ENCODE results near the gene SLC38A8. TPM values are rescaled to one million over a fixed set of nuclear protein-coding genes. Genes with fewer than 3 reads are reported as not detected.
A peak's percentile ranks its signal among the peaks of the same experiment; 100 is the strongest.

SLC38A8 gene
- total RNA-seq, 4 donors from 2014 or later = not detected

DNA sequence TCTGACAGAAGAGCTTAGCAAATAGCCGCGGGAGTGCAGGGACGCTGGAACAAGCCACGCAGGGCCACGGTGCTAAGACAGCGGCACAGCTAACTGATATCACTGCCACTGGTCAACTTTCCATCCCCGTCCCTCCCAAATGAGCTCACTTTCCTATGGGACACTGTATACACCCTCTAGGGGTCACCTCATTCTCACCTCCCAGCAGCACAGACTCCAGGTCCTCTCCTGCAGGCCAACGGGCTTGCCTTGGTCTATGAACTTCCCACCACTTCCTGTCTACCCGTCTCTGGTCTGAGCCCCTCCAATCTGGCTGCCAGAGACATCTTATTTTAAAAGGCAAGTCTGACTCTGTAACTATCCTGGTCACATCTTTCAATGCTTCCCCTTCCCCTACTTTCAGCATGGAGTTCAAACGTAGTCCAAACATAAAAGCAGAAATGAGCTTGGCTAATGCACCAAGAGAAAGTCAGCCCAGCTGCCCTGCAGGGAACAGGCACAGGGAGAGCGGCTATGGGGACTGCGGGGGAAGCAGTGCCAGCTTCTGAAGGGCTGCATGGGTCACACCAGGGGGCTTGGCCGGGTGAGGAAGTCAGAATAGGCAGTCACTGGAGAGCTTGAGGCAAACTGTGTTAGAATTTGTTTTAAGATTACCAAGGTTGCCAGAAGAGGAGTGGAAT, 26.3 kb upstream of the SLC38A8 start:
- TF ChIP-seq, protein P1, sequence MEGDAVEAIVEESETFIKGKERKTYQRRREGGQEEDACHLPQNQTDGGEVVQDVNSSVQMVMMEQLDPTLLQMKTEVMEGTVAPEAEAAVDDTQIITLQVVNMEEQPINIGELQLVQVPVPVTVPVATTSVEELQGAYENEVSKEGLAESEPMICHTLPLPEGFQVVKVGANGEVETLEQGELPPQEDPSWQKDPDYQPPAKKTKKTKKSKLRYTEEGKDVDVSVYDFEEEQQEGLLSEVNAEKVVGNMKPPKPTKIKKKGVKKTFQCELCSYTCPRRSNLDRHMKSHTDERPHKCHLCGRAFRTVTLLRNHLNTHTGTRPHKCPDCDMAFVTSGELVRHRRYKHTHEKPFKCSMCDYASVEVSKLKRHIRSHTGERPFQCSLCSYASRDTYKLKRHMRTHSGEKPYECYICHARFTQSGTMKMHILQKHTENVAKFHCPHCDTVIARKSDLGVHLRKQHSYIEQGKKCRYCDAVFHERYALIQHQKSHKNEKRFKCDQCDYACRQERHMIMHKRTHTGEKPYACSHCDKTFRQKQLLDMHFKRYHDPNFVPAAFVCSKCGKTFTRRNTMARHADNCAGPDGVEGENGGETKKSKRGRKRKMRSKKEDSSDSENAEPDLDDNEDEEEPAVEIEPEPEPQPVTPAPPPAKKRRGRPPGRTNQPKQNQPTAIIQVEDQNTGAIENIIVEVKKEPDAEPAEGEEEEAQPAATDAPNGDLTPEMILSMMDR (IDR thresholded peaks at IDR 0.05) = no peak
- no peak for TF ChIP-seq POLR2A (IDR thresholded peaks at IDR 0.05)
- Histone ChIP-seq H3K27me3 (no peaks in the 10 kb centered on the region), H3K36me3 (peaks cover 0 to 96% (median 0%) of the 10 kb centered on the region in 3 donors), H3K27ac (no peak overlapping the region), H3K9me3 (no peaks in the 10 kb centered on the region), H3K4me3 (no peak overlapping the region), H3K4me1 (no peaks in the 10 kb centered on the region)
- no peak for DNase-seq

DNA sequence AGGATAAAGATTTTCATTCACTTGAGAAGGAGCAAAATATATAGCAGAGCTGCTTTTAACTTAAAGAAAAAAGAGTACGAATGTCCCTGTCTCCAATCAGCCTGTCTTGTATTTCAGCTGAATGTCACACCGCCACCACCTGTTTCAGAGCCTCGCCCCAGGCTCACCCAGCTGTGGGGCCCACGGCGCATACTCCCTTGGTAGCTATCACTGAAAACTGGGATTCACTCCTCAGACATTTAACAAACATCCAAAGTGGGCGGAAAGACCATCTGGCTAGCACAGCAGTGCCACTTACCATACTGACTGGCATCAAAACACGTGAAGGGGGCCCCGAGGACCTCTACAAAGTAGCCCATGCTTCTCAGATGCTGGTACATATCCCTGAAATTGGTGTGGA, 25.4 kb upstream of the SLC38A8 start:
- DNase-seq = no peak
- H3K36me3 ChIP-seq = peaks cover 0 to 96% (median 0%) of the 10 kb centered on the region in 3 donors
- no peak for TF ChIP-seq POLR2A (IDR thresholded peaks at IDR 0.05)
- TF ChIP-seq, protein P1 (IDR thresholded peaks at IDR 0.05) = no peak
- H3K4me3 ChIP-seq = no peak overlapping the region
- H3K9me3 ChIP-seq = no peaks in the 10 kb centered on the region
- no peaks in the 10 kb centered on the region for H3K27me3 ChIP-seq
- H3K4me1 ChIP-seq = no peaks in the 10 kb centered on the region
- no peak overlapping the region for H3K27ac ChIP-seq

DNA sequence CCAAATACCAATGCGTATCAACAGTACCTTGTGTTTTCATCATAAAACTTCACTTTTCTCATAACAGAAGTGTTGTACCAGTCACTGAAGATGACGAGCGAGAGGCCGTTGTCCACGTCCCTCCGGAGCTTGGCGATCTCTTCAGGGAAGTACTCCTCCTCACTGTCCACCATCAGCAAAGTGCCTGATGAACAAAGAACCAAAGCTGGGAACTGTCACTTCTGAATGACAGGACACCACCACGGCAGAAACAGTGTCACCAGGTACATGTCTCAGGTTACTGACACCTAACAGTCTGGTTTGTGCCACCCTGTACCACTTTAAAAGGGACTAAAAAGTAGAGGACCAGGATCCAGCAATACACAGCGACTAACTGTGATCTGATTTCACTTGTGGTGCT, 25.0 kb upstream of the SLC38A8 start:
- Histone ChIP-seq H3K4me3 (no peak overlapping the region), H3K27ac (no peak overlapping the region), H3K4me1 (no peaks in the 10 kb centered on the region), H3K9me3 (no peaks in the 10 kb centered on the region), H3K36me3 (peaks cover 0 to 96% (median 0%) of the 10 kb centered on the region in 3 donors), H3K27me3 (no peaks in the 10 kb centered on the region)
- TF ChIP-seq, protein P1 (IDR thresholded peaks at IDR 0.05) = no peak
- TF ChIP-seq POLR2A (IDR thresholded peaks at IDR 0.05) = no peak
- DNase-seq = no peak

DNA sequence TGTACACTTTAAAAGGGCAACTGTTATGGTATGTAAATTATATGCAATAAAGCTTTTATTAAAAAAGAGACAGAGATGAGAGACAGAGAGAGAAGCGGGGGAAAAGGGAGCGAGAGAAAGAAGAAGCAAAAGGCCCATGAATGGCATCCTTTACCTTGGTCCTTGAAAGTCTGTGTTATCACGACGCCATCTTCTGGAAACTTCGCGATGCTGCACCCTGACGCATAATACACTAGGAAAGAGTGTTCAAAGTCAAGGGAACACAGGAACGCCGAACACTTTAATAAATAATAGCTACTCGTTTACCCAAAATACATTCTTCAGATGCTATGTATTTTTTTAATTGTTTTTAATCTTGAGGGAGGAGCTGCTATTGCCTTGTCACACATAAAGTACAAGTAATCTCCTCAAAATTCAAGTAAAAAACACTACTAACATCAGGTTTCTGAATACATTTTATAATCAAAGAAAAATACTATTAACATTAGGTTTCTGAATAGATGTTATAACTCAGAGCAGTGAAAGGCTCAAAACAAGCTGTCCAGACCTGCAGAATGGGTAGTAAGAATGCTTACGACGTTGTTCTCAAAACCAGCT, 23.0 kb upstream of the SLC38A8 start:
- no peaks in the 10 kb centered on the region for H3K9me3 ChIP-seq
- TF ChIP-seq, protein P1 (IDR thresholded peaks at IDR 0.05) = peak in 4 of 6 experiments; percentile 53 to 76 (median 72)
- TF ChIP-seq POLR2A (IDR thresholded peaks at IDR 0.05) = no peak
- H3K27ac ChIP-seq = no peak overlapping the region
- H3K27me3 ChIP-seq = no peaks in the 10 kb centered on the region
- no peaks in the 10 kb centered on the region for H3K4me1 ChIP-seq
- peak; percentile 24 to 81 (median 54) for DNase-seq
- no peak overlapping the region for H3K4me3 ChIP-seq
- H3K36me3 ChIP-seq = peaks cover 0 to 99% (median 0%) of the 10 kb centered on the region in 3 donors

DNA sequence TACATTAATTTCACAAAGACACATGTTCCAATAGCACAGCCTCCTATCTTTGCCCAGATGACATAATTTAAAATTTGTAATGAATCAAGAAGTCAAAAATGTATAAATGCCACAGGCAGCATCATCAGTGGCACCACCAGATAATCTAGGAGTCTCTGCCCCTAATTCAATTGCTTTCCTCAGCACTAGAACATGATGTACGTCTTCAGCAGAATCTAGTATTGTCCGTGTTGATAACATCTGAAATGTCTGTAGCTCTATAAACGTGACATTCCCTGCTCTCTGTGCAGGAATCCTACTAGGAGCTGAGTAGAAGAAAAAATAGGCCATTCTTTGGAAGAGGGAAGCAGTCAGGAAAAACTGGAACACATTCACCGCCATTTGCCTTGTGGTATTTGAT, 21.4 kb upstream of the SLC38A8 start:
- DNase-seq = no peak
- Histone ChIP-seq H3K27ac (no peak overlapping the region), H3K27me3 (no peaks in the 10 kb centered on the region), H3K9me3 (no peaks in the 10 kb centered on the region), H3K4me3 (no peak overlapping the region), H3K4me1 (no peaks in the 10 kb centered on the region), H3K36me3 (peaks cover 0 to 99% (median 0%) of the 10 kb centered on the region in 3 donors)
- TF ChIP-seq POLR2A (IDR thresholded peaks at IDR 0.05) = no peak
- TF ChIP-seq, protein P1 (IDR thresholded peaks at IDR 0.05) = no peak

All from Peyer's patch (tissue), 4 donors.